GM12865 (cell line): ENCODE data around the gene SLC5A4.

Experiments used
- DNase-seq: peaks from one replicate; pipeline ENCODE4 v3.0.0; 2010; ENCODE audit warnings: low read depth
- H3K4me3 ChIP-seq: 2 replicates; pipeline ENCODE4 v1.5.1; 2011; ENCODE audit warnings: mild to moderate bottlenecking, low read depth, low read length, control low read depth
- TF ChIP-seq, protein P1 (sequence below): IDR thresholded peaks from 2 replicates; pipeline ENCODE4 v1.5.1; 2011; ENCODE audit warnings: low read length, control low read depth, low read depth, inconsistent platforms; ENCODE audit not compliant: insufficient read depth; ENCODE audit errors: missing control alignments

SLC5A4 gene

GRCh38 chr22:32204856-32205722 lies 50.1 kb downstream of the SLC5A4 start, which contains the start of gene RFPL2:
RFPL2 (minus strand) TSS chr22:32205073; CDS start chr22:32202451, 2,622 bp downstream.
- no peak within 1 kb of the TSS for H3K4me3 ChIP-seq
- TF ChIP-seq, protein P1, sequence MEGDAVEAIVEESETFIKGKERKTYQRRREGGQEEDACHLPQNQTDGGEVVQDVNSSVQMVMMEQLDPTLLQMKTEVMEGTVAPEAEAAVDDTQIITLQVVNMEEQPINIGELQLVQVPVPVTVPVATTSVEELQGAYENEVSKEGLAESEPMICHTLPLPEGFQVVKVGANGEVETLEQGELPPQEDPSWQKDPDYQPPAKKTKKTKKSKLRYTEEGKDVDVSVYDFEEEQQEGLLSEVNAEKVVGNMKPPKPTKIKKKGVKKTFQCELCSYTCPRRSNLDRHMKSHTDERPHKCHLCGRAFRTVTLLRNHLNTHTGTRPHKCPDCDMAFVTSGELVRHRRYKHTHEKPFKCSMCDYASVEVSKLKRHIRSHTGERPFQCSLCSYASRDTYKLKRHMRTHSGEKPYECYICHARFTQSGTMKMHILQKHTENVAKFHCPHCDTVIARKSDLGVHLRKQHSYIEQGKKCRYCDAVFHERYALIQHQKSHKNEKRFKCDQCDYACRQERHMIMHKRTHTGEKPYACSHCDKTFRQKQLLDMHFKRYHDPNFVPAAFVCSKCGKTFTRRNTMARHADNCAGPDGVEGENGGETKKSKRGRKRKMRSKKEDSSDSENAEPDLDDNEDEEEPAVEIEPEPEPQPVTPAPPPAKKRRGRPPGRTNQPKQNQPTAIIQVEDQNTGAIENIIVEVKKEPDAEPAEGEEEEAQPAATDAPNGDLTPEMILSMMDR: no peak
- DNase-seq: no peak

DNA sequence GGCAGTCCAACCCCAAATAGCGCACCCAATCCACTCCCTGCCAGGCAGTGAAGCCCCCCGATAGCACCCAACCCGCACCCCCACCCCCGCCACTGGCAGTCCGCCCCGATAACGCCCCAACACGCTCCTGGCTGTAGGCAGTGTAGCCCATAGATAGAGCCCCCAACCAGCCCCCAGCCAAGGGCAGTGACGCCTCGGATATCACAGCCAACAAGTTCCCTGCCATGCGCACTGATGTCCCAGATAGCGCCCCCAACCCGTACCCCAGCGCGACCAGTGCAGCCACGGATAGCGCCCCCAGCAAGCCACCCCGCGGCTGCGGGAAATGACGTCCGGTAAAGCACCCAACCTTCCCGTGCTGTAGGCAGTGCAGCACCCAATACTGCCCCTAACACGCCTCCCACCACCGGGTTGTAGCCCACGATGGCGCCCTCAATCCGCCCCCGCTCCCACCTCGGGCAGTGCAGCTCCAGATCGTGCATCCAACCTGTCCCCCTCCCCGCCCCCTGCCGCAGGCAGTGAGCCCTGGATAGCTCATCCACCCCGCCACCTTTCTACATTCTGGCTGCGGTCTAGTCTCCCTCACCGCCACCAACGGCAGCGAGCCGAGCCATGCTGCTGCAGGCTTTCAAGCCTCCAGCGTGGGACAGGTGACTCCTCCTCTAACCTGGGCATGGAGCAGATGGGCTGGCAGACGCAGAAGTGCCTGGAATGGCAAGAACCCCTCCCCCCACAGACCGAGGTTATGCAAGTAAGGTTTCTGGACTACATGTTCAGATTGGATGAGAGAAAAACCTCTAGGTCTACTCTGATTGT lies 50.9 kb downstream of the SLC5A4 start:
- TF ChIP-seq, protein P1: no peak
- no peak for DNase-seq
- H3K4me3 ChIP-seq: no peak overlapping the region

GRCh38 chr22:32203181-32204039 lies 51.7 kb downstream of the SLC5A4 start:
- H3K4me3 ChIP-seq: no peak overlapping the region
- no peak for DNase-seq
- TF ChIP-seq, protein P1: no peak

- no peak overlapping the region for H3K4me3 ChIP-seq
- DNase-seq: peak; percentile 35
- TF ChIP-seq, protein P1: peak; percentile 47
Measured at GRCh38 chr22:32202539-32203180, 52.5 kb downstream of the SLC5A4 start.

DNA sequence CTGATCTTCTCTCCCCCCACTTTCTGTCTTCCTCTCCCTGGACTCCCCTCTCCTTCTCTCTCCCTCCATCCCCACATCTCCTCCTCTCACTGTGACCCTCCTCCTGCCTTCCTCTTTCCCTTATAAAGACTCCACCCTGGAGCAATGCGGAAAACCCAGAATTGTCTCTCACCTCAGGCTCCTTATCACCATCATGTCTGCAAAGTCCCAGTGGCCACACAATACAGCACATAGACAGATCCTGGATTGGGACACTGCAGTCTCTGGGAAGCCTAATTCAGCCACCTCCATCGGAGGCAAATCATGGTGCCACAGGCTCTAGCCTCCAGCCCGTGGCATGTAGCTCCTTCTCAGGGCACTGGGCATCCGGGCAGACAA lies 53.0 kb downstream of the SLC5A4 start:
- no peak overlapping the region for H3K4me3 ChIP-seq
- TF ChIP-seq, protein P1: no peak
- DNase-seq: no peak

- no peak overlapping the region for H3K4me3 ChIP-seq
- no peak for DNase-seq
- TF ChIP-seq, protein P1: no peak
Measured at GRCh38 chr22:32200752-32201151, 54.4 kb downstream of the SLC5A4 start.
